ENCODE results near the gene LSS.

- no peak for TF ChIP-seq GATA2 (IDR thresholded peaks at IDR 0.05; ENCODE audit: low read depth, low read length)
- no peak for TF ChIP-seq GATA3 (IDR thresholded peaks at IDR 0.05; ENCODE audit: low read depth, low read length)
Measured at GRCh38 chr21:46161633-46162592, 66.7 kb downstream of the LSS start.

All from SH-SY5Y (cell line).